Liver (tissue), 9 donors: ENCODE results near the gene SLMAP. TPM values are rescaled to one million over a fixed set of nuclear protein-coding genes. Genes with fewer than 3 reads are reported as not detected.

Experiments
- DNase-seq: peaks from one replicate; pipeline ENCODE4 v3.0.0-alpha.2; 2017; ENCODE audit warnings: low spot score
- H3K27ac ChIP-seq, 2 donors: one replicate each; pipeline ENCODE4 v1.7.0; 2013; ENCODE audit warnings: inconsistent platforms in 2 of 2, low read length in 2 of 2, control low read depth in 1 of 2, low read depth in 1 of 2, mild to moderate bottlenecking in 1 of 2
- H3K27me3 ChIP-seq, 4 donors: one replicate each; pipeline versions ENCODE4 v1.6.1 to v1.7.0; 2013; ENCODE audit warnings: low read length in 3 of 4, inconsistent platforms in 1 of 4, mild to moderate bottlenecking in 1 of 4, moderate library complexity in 1 of 4; ENCODE audit not compliant: control insufficient read depth in 4 of 4, insufficient read depth in 4 of 4
- H3K36me3 ChIP-seq, 4 donors: one replicate each; pipeline versions ENCODE4 v1.6.1 to v1.7.0; 2013; ENCODE audit warnings: low read length in 3 of 4, mild to moderate bottlenecking in 3 of 4, low read depth in 1 of 4, moderate library complexity in 1 of 4; ENCODE audit not compliant: control insufficient read depth in 4 of 4, insufficient read depth in 3 of 4
- H3K4me1 ChIP-seq, 4 donors: one replicate each; pipeline versions ENCODE4 v1.6.1 to v1.7.0; 2013; ENCODE audit warnings: low read length in 3 of 4, mild to moderate bottlenecking in 3 of 4, moderate library complexity in 1 of 4; ENCODE audit not compliant: control insufficient read depth in 4 of 4, insufficient read depth in 4 of 4
- H3K4me3 ChIP-seq, 3 donors: one replicate each; pipeline versions ENCODE4 v1.6.1 to v1.7.0; 2013; ENCODE audit warnings: low read length in 3 of 3, control low read depth in 1 of 3, low read depth in 1 of 3, mild to moderate bottlenecking in 1 of 3
- H3K9ac ChIP-seq, 2 donors: one replicate each; pipeline ENCODE4 v1.7.0; 2013; ENCODE audit warnings: low read length in 2 of 2, mild to moderate bottlenecking in 2 of 2, moderate library complexity in 2 of 2, control low read depth in 1 of 2, low read depth in 1 of 2
- H3K9me3 ChIP-seq, 4 donors: one replicate each; pipeline versions ENCODE4 v1.6.1 to v1.7.0; 2013; ENCODE audit warnings: low read length in 3 of 4; ENCODE audit not compliant: control insufficient read depth in 4 of 4
- EGR1 ChIP-seq, 2 donors: IDR thresholded peaks; 2 replicates each; pipeline ENCODE4 v1.6.1; 2016 to 2018; ENCODE audit warnings: antibody characterized with exemption in 2 of 2, low read depth in 2 of 2
- FOXA1 ChIP-seq: IDR thresholded peaks from 2 replicates; pipeline ENCODE4 v1.6.1; 2016; ENCODE audit warnings: antibody characterized with exemption
- FOXA2 ChIP-seq: IDR thresholded peaks from 2 replicates; pipeline ENCODE4 v1.6.1; 2016; ENCODE audit warnings: antibody characterized with exemption
- GABPA ChIP-seq, 2 donors: IDR thresholded peaks in 1 of 2; conservative IDR thresholded peaks in 1 of 2; 2 replicates each; pipeline ENCODE4 v1.6.1; 2016; ENCODE audit warnings: antibody characterized with exemption in 2 of 2, mild to moderate bottlenecking in 1 of 2, moderate library complexity in 1 of 2
- HNF4A ChIP-seq, 2 donors: conservative IDR thresholded peaks; 2 replicates each; pipeline ENCODE4 v1.6.1; 2016; ENCODE audit warnings: antibody characterized with exemption in 2 of 2, mild to moderate bottlenecking in 2 of 2
- HNF4G ChIP-seq: IDR thresholded peaks from 2 replicates; pipeline ENCODE4 v1.6.1; 2016; ENCODE audit warnings: antibody characterized with exemption
- JUND ChIP-seq, 2 donors: IDR thresholded peaks; 2 replicates each; pipeline ENCODE4 v1.6.1; 2016; ENCODE audit warnings: antibody characterized with exemption in 2 of 2
- NR2F2 ChIP-seq: IDR thresholded peaks from 2 replicates; pipeline ENCODE4 v1.6.1; 2016; ENCODE audit warnings: antibody characterized with exemption
- RAD21 ChIP-seq, 2 donors: IDR thresholded peaks; 2 replicates each; pipeline ENCODE4 v1.6.1; 2016; ENCODE audit warnings: antibody characterized with exemption in 2 of 2, mild to moderate bottlenecking in 2 of 2
- RXRA ChIP-seq, 2 donors: IDR thresholded peaks; 2 replicates each; pipeline ENCODE4 v1.6.1; 2017 to 2018; ENCODE audit warnings: antibody characterized with exemption in 2 of 2, mild to moderate bottlenecking in 1 of 2
- SP1 ChIP-seq: IDR thresholded peaks from 2 replicates; pipeline ENCODE4 v1.6.1; 2018; ENCODE audit warnings: antibody characterized with exemption, mild to moderate bottlenecking
- TAF1 ChIP-seq: conservative IDR thresholded peaks from 2 replicates; pipeline ENCODE4 v1.6.1; 2016; ENCODE audit warnings: antibody characterized with exemption, mild to moderate bottlenecking
- WGBS: extraction: QIAGEN DNeasy Blood & Tissue Kit; methylation state at CpG from one replicate; pipeline ENCODE4 v1.1.7; 2013; 5-methylcytosine and 5-hydroxymethylcytosine counted together
- polyA plus RNA-seq, 2 donors: library from polyadenylated mRNA; stranded (reverse) in 1 of 2; unstranded in 1 of 2; fragments of 200-250 nt in 1 of 2; fragments of >200 nt in 1 of 2; fragmentation: Nextera tagmentation in 1 of 2; extraction: Ambion mirVana in 1 of 2; gene quantifications; one replicate each; pipeline versions ENCODE4 v1.2.1 to v1.2.3, GENCODE V29; 2013 to 2015
- total RNA-seq, 2 donors: library from RNA; depleted of rRNA; stranded (reverse); fragments of >200 nt; gene quantifications; one replicate each; pipeline ENCODE4 v1.2.3, GENCODE V29; 2014
- TF ChIP-seq, protein P1 (sequence below): IDR thresholded peaks from 2 replicates; pipeline ENCODE4 v1.6.1; 2016; ENCODE audit warnings: antibody characterized with exemption
- TF ChIP-seq, protein P2 (sequence below): IDR thresholded peaks from 2 replicates; pipeline ENCODE4 v1.6.1; 2016; ENCODE audit warnings: antibody characterized with exemption
- TF ChIP-seq, protein P3 (sequence below): IDR thresholded peaks from 2 replicates; pipeline ENCODE4 v1.6.1; 2016; ENCODE audit warnings: antibody characterized with exemption
- TF ChIP-seq, protein P4 (sequence below): fragments of 150-350 bp; IDR thresholded peaks from 2 replicates; pipeline ENCODE4 v1.5.1; 2017; ENCODE audit warnings: improper control_type of control experiment, low read depth, low read length; ENCODE audit not compliant: missing input control
- donor health status: healthy.
- donor health status: healthy.
- donor health status: healthy.
- donor health status: healthy.
- donor health status: healthy.

Gene SLMAP
- total and polyA plus RNA-seq, 4 donors = 10.2 to 37.8 (median 19.4) TPM

DNA sequence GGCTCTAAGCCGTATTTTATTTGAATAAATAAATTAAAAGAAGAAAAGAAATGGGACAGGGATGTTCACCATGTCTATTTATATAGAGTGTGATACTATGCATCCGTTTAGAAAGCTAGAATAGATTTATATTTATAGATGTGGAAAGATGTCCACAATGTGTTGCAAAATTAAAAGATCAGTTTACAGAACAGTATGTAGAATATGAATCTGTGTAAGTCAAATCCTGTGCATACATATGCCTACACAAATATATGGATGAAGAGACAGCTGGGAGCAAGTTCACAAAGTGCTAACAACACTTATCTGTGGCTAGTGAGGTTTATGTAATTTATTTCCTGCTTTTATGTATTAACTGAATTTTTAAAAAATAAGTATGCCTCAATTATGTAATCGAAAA lies 25.4 kb upstream of the SLMAP start:
- H3K9me3 ChIP-seq = no peaks in the 10 kb centered on the region
- 77% methylated on average over 3 of the region's 3 CpGs for WGBS
- DNase-seq = no peak

DNA sequence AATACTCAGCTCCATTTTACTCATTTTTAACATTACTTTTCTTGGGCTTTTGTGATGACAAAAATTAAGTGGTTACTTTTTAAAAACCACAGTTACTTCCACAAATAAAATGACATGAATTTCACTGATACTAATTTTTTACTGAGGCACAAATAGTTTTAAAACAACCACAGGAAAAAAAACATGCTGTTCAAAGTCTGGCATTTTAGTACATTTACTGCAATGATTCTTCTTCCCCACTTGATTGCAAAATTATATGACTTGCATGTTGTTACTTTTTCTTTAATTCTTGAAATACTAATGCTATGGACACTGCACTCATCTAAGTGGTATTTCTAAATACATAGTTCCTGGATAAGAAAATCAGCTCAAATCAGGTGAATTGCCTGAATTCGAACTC lies 24.8 kb upstream of the SLMAP start:
- TF ChIP-seq, protein P1, sequence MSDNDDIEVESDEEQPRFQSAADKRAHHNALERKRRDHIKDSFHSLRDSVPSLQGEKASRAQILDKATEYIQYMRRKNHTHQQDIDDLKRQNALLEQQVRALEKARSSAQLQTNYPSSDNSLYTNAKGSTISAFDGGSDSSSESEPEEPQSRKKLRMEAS = no peak
- TF ChIP-seq TAF1 = no peak
- no peak for TF ChIP-seq GABPA (IDR thresholded peaks at IDR 0.05 in 1 of 2, conservative IDR thresholded peaks at IDR 0.05 in 1 of 2)
- no peak for TF ChIP-seq JUND (IDR thresholded peaks at IDR 0.05)
- TF ChIP-seq HNF4G = no peak
- TF ChIP-seq NR2F2 = no peak
- no peak for TF ChIP-seq RAD21 (IDR thresholded peaks at IDR 0.05)
- TF ChIP-seq, protein P2, sequence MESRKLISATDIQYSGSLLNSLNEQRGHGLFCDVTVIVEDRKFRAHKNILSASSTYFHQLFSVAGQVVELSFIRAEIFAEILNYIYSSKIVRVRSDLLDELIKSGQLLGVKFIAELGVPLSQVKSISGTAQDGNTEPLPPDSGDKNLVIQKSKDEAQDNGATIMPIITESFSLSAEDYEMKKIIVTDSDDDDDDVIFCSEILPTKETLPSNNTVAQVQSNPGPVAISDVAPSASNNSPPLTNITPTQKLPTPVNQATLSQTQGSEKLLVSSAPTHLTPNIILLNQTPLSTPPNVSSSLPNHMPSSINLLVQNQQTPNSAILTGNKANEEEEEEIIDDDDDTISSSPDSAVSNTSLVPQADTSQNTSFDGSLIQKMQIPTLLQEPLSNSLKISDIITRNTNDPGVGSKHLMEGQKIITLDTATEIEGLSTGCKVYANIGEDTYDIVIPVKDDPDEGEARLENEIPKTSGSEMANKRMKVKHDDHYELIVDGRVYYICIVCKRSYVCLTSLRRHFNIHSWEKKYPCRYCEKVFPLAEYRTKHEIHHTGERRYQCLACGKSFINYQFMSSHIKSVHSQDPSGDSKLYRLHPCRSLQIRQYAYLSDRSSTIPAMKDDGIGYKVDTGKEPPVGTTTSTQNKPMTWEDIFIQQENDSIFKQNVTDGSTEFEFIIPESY = no peak
- H3K36me3 ChIP-seq = no peaks in the 10 kb centered on the region
- H3K4me3 ChIP-seq = no peak overlapping the region
- no peak overlapping the region for H3K27ac ChIP-seq
- no peaks in the 10 kb centered on the region for H3K9me3 ChIP-seq
- WGBS = 86% methylated on average over 1 of the region's 1 CpG
- DNase-seq = no peak
- H3K4me1 ChIP-seq = no peaks in the 10 kb centered on the region
- no peaks in the 10 kb centered on the region for H3K27me3 ChIP-seq
- H3K9ac ChIP-seq = no peak overlapping the region

More for the DNA sequence above, 25.4 kb upstream of the SLMAP start:
- no peaks in the 10 kb centered on the region for H3K27me3 ChIP-seq
- H3K36me3 ChIP-seq = no peaks in the 10 kb centered on the region
- H3K4me3 ChIP-seq = no peak overlapping the region
- no peak overlapping the region for H3K27ac ChIP-seq
- TF ChIP-seq HNF4G = no peak
- no peak for TF ChIP-seq GABPA (IDR thresholded peaks at IDR 0.05 in 1 of 2, conservative IDR thresholded peaks at IDR 0.05 in 1 of 2)
- TF ChIP-seq, protein P1 = no peak
- no peak for TF ChIP-seq FOXA2
- TF ChIP-seq EGR1 (IDR thresholded peaks at IDR 0.05; ENCODE audit: low read depth in 2 of 2) = no peak
- no peak for TF ChIP-seq NR2F2
- TF ChIP-seq FOXA1 = no peak
- no peak for TF ChIP-seq SP1
- no peak for TF ChIP-seq JUND (IDR thresholded peaks at IDR 0.05)
- TF ChIP-seq RAD21 (IDR thresholded peaks at IDR 0.05) = no peak
- TF ChIP-seq, protein P3, sequence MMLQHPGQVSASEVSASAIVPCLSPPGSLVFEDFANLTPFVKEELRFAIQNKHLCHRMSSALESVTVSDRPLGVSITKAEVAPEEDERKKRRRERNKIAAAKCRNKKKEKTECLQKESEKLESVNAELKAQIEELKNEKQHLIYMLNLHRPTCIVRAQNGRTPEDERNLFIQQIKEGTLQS = no peak
- TF ChIP-seq HNF4A (conservative IDR thresholded peaks at IDR 0.05) = no peak
- no peak for TF ChIP-seq RXRA (IDR thresholded peaks at IDR 0.05)
- TF ChIP-seq, protein P4, sequence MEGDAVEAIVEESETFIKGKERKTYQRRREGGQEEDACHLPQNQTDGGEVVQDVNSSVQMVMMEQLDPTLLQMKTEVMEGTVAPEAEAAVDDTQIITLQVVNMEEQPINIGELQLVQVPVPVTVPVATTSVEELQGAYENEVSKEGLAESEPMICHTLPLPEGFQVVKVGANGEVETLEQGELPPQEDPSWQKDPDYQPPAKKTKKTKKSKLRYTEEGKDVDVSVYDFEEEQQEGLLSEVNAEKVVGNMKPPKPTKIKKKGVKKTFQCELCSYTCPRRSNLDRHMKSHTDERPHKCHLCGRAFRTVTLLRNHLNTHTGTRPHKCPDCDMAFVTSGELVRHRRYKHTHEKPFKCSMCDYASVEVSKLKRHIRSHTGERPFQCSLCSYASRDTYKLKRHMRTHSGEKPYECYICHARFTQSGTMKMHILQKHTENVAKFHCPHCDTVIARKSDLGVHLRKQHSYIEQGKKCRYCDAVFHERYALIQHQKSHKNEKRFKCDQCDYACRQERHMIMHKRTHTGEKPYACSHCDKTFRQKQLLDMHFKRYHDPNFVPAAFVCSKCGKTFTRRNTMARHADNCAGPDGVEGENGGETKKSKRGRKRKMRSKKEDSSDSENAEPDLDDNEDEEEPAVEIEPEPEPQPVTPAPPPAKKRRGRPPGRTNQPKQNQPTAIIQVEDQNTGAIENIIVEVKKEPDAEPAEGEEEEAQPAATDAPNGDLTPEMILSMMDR = no peak
- no peak for TF ChIP-seq TAF1
- TF ChIP-seq, protein P2 = no peak
- no peaks in the 10 kb centered on the region for H3K4me1 ChIP-seq
- H3K9ac ChIP-seq = no peak overlapping the region
